Common myeloid progenitor, CD34-positive (primary cell): ENCODE measurements around the gene IL31.

Experiments
- CTCF ChIA-PET: fragments of 350-600 bp; sonication (Branson Sonifier 250); formaldehyde crosslinking; loops from one replicate; lab custom pipeline; 2021; ENCODE audit warnings: antibody characterized with exemption; lab: Charles Lee
- POLR2A ChIA-PET: fragments of 350-600 bp; sonication (Branson Sonifier 250); formaldehyde crosslinking; loops from one replicate; lab custom pipeline; 2021; ENCODE audit warnings: antibody characterized with exemption; lab: Charles Lee
- DNase-seq, 3 donors: peaks; one replicate each; pipeline versions ENCODE4 v3.0.0 to v3.0.0-alpha.2; 2013
- H3K27ac ChIP-seq, 2 experiments: 1 replicate in 1 of 2; 2 replicates in 1 of 2; pipeline ENCODE4 v1.7.0; 2013; ENCODE audit warnings: inconsistent platforms in 2 of 2, low read length in 2 of 2, mild to moderate bottlenecking in 2 of 2, low read depth in 1 of 2, moderate library complexity in 1 of 2; ENCODE audit not compliant: severe bottlenecking in 2 of 2, insufficient read depth in 1 of 2, poor library complexity in 1 of 2
- H3K27me3 ChIP-seq, 5 experiments: replicated peaks in 2 of 5; 1 replicate in 3 of 5; 2 replicates in 2 of 5; pipeline versions ENCODE4 v1.6.1 to v1.7.0; 2013; ENCODE audit warnings: low read length in 4 of 5, mild to moderate bottlenecking in 2 of 5, moderate library complexity in 2 of 5, inconsistent platforms in 1 of 5; ENCODE audit not compliant: insufficient read depth in 5 of 5, control insufficient read depth in 4 of 5
- H3K36me3 ChIP-seq, 4 experiments: 1 replicate in 2 of 4; 2 replicates in 2 of 4; pipeline versions ENCODE4 v1.6.1 to v1.7.0; 2013; ENCODE audit warnings: low read length in 3 of 4, control low read depth in 1 of 4, mild to moderate bottlenecking in 1 of 4; ENCODE audit not compliant: control insufficient read depth in 4 of 4, insufficient read depth in 4 of 4
- H3K4me1 ChIP-seq, 4 experiments: 1 replicate in 3 of 4; 2 replicates in 1 of 4; pipeline versions ENCODE4 v1.6.1 to v1.7.1; 2013; ENCODE audit warnings: low read length in 3 of 4, mild to moderate bottlenecking in 3 of 4, control low read depth in 1 of 4, inconsistent platforms in 1 of 4, moderate library complexity in 1 of 4; ENCODE audit not compliant: control insufficient read depth in 4 of 4, insufficient read depth in 4 of 4; ENCODE audit errors: control extremely low read depth in 1 of 4
- H3K4me3 ChIP-seq, 7 experiments: 1 replicate in 4 of 7; 2 replicates in 3 of 7; pipeline versions ENCODE4 v1.5.1 to v1.7.0; 2013; ENCODE audit warnings: mild to moderate bottlenecking in 7 of 7, low read length in 6 of 7, moderate library complexity in 6 of 7, inconsistent platforms in 2 of 7, low read depth in 2 of 7, control low read depth in 1 of 7; ENCODE audit not compliant: insufficient read depth in 4 of 7, control insufficient read depth in 1 of 7; ENCODE audit errors: extremely low read depth in 1 of 7
- H3K9me3 ChIP-seq, 5 experiments: 1 replicate in 4 of 5; 2 replicates in 1 of 5; pipeline versions ENCODE4 v1.6.1 to v1.7.1; 2013; ENCODE audit warnings: low read length in 4 of 5, mild to moderate bottlenecking in 2 of 5, inconsistent platforms in 1 of 5, low read depth in 1 of 5, moderate library complexity in 1 of 5; ENCODE audit not compliant: control insufficient read depth in 4 of 5, insufficient read depth in 2 of 5; ENCODE audit errors: control extremely low read depth in 1 of 5
- WGBS: methylation state at CpG from one replicate; pipeline ENCODE4 v1.1.5; 2013; ENCODE audit not compliant: insufficient coverage; 5-methylcytosine and 5-hydroxymethylcytosine counted together

IL31 gene

DNA sequence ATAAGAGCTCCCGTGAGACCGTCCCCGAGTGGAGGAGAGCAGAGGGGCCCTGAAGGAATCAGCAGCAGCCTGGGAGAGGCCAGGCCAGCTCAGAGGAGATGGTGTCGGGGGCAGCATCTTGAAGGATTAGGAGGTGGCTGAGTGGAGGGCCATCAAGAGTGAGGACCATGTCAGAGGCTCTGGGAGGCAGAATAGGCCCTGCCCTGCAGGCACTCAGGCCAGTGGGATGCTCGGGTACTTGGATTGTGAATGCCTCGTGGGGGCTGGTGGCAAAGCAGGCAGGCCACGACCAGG, 47.7 kb downstream of the IL31 start:
- 97% methylated on average over 6 of the region's 7 CpGs for WGBS
- ChIA-PET CTCF (interaction anchor here (0.9 to 9.0 kb wide), 5 partner anchors 15 to 70 kb away, joined by 3 to 120 read pairs (median 3); no protein-coding TSS in a partner anchor), POLR2A (no interaction called here)
- Histone ChIP-seq H3K4me1 (peaks cover 0 to 21% (median 15%) of the 10 kb centered on the region in 4 experiments), H3K36me3 (peaks cover 3 to 55% (median 39%) of the 10 kb centered on the region in 4 experiments), H3K27me3 (no peaks in the 10 kb centered on the region), H3K9me3 (no peaks in the 10 kb centered on the region), H3K27ac (no peak overlapping the region), H3K4me3 (no peak overlapping the region)
- DNase-seq = no peak

- H3K36me3 ChIP-seq = peaks cover 2 to 50% (median 34%) of the 10 kb centered on the region in 4 experiments
- 83% methylated on average over 13 of the region's 13 CpGs for WGBS
- no peak overlapping the region for H3K4me3 ChIP-seq
- H3K27me3 ChIP-seq = no peaks in the 10 kb centered on the region
- peak in 2 of 3 donors; percentile 37 to 47 for DNase-seq
- ChIA-PET CTCF (interaction anchor here (0.9 to 9.0 kb wide), 7 partner anchors 14 to 70 kb away, joined by 3 to 120 read pairs (median 27); no protein-coding TSS in a partner anchor), POLR2A (no interaction called here)
- H3K4me1 ChIP-seq = peaks cover 0 to 22% (median 15%) of the 10 kb centered on the region in 4 experiments
- no peak overlapping the region for H3K27ac ChIP-seq
- H3K9me3 ChIP-seq = no peaks in the 10 kb centered on the region
These were observed 48.3 kb downstream of the IL31 start for GRCh38 chr12:122125452-122126341.

- ChIA-PET POLR2A (interaction anchor here (1.1 kb wide), 1 partner anchor 70 kb away, joined by 4 read pairs; no protein-coding TSS in a partner anchor), CTCF (interaction anchor here (1.0 to 9.0 kb wide), 13 partner anchors 18 to 199 kb away, joined by 4 to 120 read pairs (median 21); no protein-coding TSS in a partner anchor)
- Histone ChIP-seq H3K4me3 (no peak overlapping the region), H3K9me3 (no peaks in the 10 kb centered on the region), H3K27me3 (no peaks in the 10 kb centered on the region), H3K36me3 (peaks cover 0 to 40% (median 23%) of the 10 kb centered on the region in 4 experiments), H3K4me1 (peaks cover 0 to 22% (median 15%) of the 10 kb centered on the region in 4 experiments), H3K27ac (no peak overlapping the region)
- 91% methylated on average over 4 of the region's 14 CpGs for WGBS
- DNase-seq = no peak
These were observed 49.7 kb downstream of the IL31 start for GRCh38 chr12:122124370-122124769.

- WGBS = 94% methylated on average over 5 of the region's 9 CpGs
- peak overlapping the region in 1 of 2 experiments; percentile 31 for H3K27ac ChIP-seq
- H3K36me3 ChIP-seq = peaks cover 0 to 34% (median 18%) of the 10 kb centered on the region in 4 experiments
- H3K4me3 ChIP-seq = no peak overlapping the region
- no peaks in the 10 kb centered on the region for H3K27me3 ChIP-seq
- peaks cover 0 to 22% (median 15%) of the 10 kb centered on the region in 4 experiments for H3K4me1 ChIP-seq
- ChIA-PET POLR2A (interaction anchor here (1.1 kb wide), 1 partner anchor 69 kb away, joined by 4 read pairs; no protein-coding TSS in a partner anchor), CTCF (interaction anchor here (0.6 to 9.0 kb wide), 22 partner anchors 9 to 207 kb away, joined by 3 to 120 read pairs (median 8); no protein-coding TSS in a partner anchor)
- no peak for DNase-seq
- no peaks in the 10 kb centered on the region for H3K9me3 ChIP-seq
These were observed 50.3 kb downstream of the IL31 start for GRCh38 chr12:122123761-122124145.

DNA sequence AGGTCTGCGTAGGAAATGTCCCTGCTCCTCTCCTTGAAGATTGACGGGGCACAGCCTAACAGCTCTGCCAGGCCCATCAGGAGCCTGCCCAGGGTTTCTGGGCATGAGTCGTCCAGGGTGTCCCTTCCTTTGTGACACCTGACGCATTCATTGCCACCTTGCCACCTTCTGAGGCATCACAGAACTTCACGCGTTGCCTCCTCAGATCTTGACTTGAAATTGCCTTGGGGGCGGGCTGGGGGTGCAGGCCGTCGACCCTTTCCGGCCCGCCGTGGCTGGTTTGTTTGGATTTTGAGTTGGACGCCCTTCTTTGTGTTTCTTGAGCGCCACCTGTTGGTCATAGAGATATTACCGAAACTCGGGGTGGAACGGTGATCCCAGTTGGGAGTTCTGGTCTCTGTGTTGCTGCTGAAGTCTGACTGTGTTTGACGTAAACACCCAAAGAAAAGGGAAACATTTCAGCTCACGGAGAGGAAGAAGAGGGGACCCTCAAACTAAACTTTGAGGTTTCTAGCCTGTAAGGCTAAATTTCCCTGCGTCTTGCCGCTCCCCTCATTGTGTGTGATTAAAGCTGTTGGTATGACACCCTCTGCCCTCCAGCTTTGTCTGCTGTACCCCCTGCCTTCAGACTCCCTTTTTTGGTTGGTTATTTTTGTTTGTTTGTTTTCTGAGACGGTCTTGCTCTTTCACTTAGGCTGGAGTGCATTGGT, 50.8 kb downstream of the IL31 start:
- 25% methylated on average over 21 of the region's 22 CpGs for WGBS
- Histone ChIP-seq H3K36me3 (peaks cover 0 to 28% (median 14%) of the 10 kb centered on the region in 4 experiments), H3K4me3 (peak overlapping the region in 1 of 7 experiments; percentile 54), H3K9me3 (no peaks in the 10 kb centered on the region), H3K27ac (peak overlapping the region in 1 of 2 experiments; percentile 31), H3K4me1 (peaks cover 0 to 22% (median 15%) of the 10 kb centered on the region in 4 experiments), H3K27me3 (no peaks in the 10 kb centered on the region)
- ChIA-PET CTCF (interaction anchor here (0.6 to 9.0 kb wide), 29 partner anchors 9 to 207 kb away, joined by 3 to 120 read pairs (median 7); partner anchors contain the start of gene MLXIP), POLR2A (interaction anchor here (1.1 kb wide), 1 partner anchor 69 kb away, joined by 4 read pairs; no protein-coding TSS in a partner anchor)
- DNase-seq = peak; percentile 64 to 80 (median 77)
